Spleen (tissue), 11 donors: Measurements from ENCODE around the gene FAM181B. TPM values are rescaled to one million over a fixed set of nuclear protein-coding genes. Genes with fewer than 3 reads are reported as not detected.

Source experiments
- DNase-seq: peaks from one replicate; pipeline ENCODE4 v3.0.0-alpha.2; 2020
- H3K27ac ChIP-seq, 8 donors: fragments of 200-600 bp; sonication (generic) in 7 of 8; 1 replicate in 4 of 8; 2 replicates in 4 of 8; pipeline versions ENCODE4 v1.5.0 to v1.8.0; 2016 to 2021; ENCODE audit warnings: inconsistent platforms in 4 of 8, mild to moderate bottlenecking in 4 of 8, moderate library complexity in 1 of 8
- H3K27me3 ChIP-seq, 7 donors: fragments of 200-600 bp; sonication (generic) in 6 of 7; replicated peaks in 1 of 7; 1 replicate in 4 of 7; 2 replicates in 3 of 7; pipeline versions ENCODE4 v1.5.0 to v1.8.0; 2016 to 2021; ENCODE audit warnings: inconsistent platforms in 3 of 7, mild to moderate bottlenecking in 1 of 7
- H3K36me3 ChIP-seq, 6 donors: fragments of 200-600 bp; sonication (generic) in 5 of 6; 1 replicate in 4 of 6; 2 replicates in 2 of 6; pipeline versions ENCODE4 v1.5.0 to v1.8.0; 2016 to 2021; ENCODE audit warnings: inconsistent platforms in 2 of 6
- H3K4me1 ChIP-seq, 6 donors: fragments of 200-600 bp; sonication (generic) in 5 of 6; 1 replicate in 3 of 6; 2 replicates in 3 of 6; pipeline versions ENCODE4 v1.5.0 to v1.8.0; 2016 to 2021; ENCODE audit warnings: inconsistent platforms in 3 of 6
- H3K4me3 ChIP-seq, 8 donors: fragments of 200-600 bp; sonication (generic) in 7 of 8; 1 replicate in 4 of 8; 2 replicates in 4 of 8; pipeline versions ENCODE4 v1.5.0 to v1.8.0; 2016 to 2021; ENCODE audit warnings: inconsistent platforms in 4 of 8, mild to moderate bottlenecking in 4 of 8, moderate library complexity in 2 of 8
- H3K9me3 ChIP-seq, 8 donors: fragments of 200-600 bp; sonication (generic) in 7 of 8; 1 replicate in 4 of 8; 2 replicates in 4 of 8; pipeline versions ENCODE4 v1.5.0 to v1.8.0; 2016 to 2021; ENCODE audit warnings: inconsistent platforms in 4 of 8
- POLR2A ChIP-seq, 3 donors: fragments of 450-650 bp; IDR thresholded peaks; one replicate each; pipeline ENCODE4 v1.5.1; 2017; ENCODE audit warnings: antibody characterized with exemption in 3 of 3, mild to moderate bottlenecking in 1 of 3
- POLR2AphosphoS5 ChIP-seq, 3 donors: sonication (generic); formaldehyde crosslinking; IDR thresholded peaks; one replicate each; pipeline ENCODE4 v1.5.1; 2017; ENCODE audit warnings: antibody characterized with exemption in 3 of 3
- WGBS, 5 donors: extraction: QIAGEN DNeasy Blood & Tissue Kit in 3 of 5; methylation state at CpG; one replicate each; pipeline versions ENCODE4 v1.1.5 to v1.1.7; 2013 to 2018; 5-methylcytosine and 5-hydroxymethylcytosine counted together
- intact Hi-C: fragments of 100-400 bp; cut with DNase I; formaldehyde crosslinking; loops from one replicate; pipeline ENCODE4 v1.15.0; 2023; ENCODE audit warnings: low total_unique reads
- polyA plus RNA-seq, 3 donors: library from polyadenylated mRNA; stranded (reverse); fragments of 200-250 nt; gene quantifications; one replicate each; pipeline ENCODE4 v1.2.1, GENCODE V29; 2013
- total RNA-seq, 7 donors: library from RNA; depleted of rRNA in 3 of 7; stranded (reverse); fragments of >200 nt in 3 of 7; fragmentation: NEBNext Ultra II Directional in 4 of 7; extraction: Animal tissue kit (Norgen Biotek cat#: 25700) in 4 of 7; gene quantifications; one replicate each; pipeline versions ENCODE4 v1.1.0 to v1.2.1, GENCODE V29; 2016 to 2021
- TF ChIP-seq, protein P1 (sequence below), 11 experiments: fragments of 200-600 bp in 7 of 11; fragments of 450-650 bp in 4 of 11; sonication (generic) in 4 of 11; IDR thresholded peaks in 8 of 11; conservative IDR thresholded peaks in 3 of 11; 1 replicate in 7 of 11; 2 replicates in 4 of 11; pipeline versions ENCODE4 v1.4.0 to v1.8.0; 2016 to 2021; ENCODE audit warnings: antibody characterized with exemption in 11 of 11, inconsistent platforms in 4 of 11, mild to moderate bottlenecking in 1 of 11
- donor health status: healthy with polysubstance abuse.
- donor health status: DM: no; HTN: no; CAD: no; lungs with moderate emphysema.
- donor health status: DM: no; HTN: no; CAD: no.
- donor health status: Bipolar disorder and iron deficiency.
- donor health status: healthy.
- donor health status: DM: no; HTN: no; CAD: no.
- donor health status: DM: yes; HTN: yes; CAD: no.

FAM181B gene
- total and polyA plus RNA-seq, 10 donors: 0.07 to 0.22 (median 0.09) TPM; not detected in 5

DNA sequence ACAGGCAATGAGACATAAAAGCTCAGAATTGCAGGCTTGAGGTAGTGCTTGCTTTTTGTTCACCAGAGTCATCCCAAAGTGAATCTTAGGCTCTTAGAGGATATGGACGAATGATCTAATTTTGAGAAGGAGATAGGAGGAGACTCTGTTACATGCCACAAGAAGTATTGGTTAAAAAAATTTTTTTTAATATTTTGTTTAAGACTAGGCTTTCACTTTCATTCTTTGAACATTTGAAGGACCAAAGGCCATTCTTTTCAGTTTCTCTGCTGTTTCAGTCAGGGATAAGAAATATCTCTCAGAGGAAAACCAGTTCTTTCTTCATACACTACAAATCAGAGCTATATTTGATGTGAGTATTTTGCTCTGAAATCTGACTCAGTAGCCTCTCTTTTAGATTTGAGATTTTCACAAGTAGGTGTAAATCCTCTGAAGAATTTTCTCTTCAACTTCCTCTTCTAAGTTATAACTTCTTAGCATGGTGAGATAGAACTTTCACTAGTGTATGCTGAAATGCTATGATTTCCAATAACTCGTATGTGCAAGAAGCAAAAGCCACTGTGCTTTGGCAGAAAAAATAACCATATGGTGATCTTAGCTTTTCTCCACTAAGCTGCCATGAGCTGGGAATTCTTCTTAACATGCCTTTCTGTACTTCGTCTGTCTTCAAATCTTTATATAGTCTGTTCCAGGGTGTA, 24.1 kb upstream of the FAM181B start:
- H3K27ac ChIP-seq: peak overlapping the region in 2 of 8 donors; percentile 17 to 26
- H3K9me3 ChIP-seq: no peaks in the 10 kb centered on the region
- DNase-seq: no peak
- intact Hi-C loops: no loop called here
- H3K36me3 ChIP-seq: no peaks in the 10 kb centered on the region
- whole genome bisulfite sequencing, 5 donors: 55 to 78% (median 56%) methylated on average over 3 of the region's 3 CpGs
- TF ChIP-seq POLR2AphosphoS5 (IDR thresholded peaks at IDR 0.05): no peak
- TF ChIP-seq, protein P1, sequence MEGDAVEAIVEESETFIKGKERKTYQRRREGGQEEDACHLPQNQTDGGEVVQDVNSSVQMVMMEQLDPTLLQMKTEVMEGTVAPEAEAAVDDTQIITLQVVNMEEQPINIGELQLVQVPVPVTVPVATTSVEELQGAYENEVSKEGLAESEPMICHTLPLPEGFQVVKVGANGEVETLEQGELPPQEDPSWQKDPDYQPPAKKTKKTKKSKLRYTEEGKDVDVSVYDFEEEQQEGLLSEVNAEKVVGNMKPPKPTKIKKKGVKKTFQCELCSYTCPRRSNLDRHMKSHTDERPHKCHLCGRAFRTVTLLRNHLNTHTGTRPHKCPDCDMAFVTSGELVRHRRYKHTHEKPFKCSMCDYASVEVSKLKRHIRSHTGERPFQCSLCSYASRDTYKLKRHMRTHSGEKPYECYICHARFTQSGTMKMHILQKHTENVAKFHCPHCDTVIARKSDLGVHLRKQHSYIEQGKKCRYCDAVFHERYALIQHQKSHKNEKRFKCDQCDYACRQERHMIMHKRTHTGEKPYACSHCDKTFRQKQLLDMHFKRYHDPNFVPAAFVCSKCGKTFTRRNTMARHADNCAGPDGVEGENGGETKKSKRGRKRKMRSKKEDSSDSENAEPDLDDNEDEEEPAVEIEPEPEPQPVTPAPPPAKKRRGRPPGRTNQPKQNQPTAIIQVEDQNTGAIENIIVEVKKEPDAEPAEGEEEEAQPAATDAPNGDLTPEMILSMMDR (IDR thresholded peaks at IDR 0.05 in 8 of 11, conservative IDR thresholded peaks at IDR 0.05 in 3 of 11): no peak
- no peak for TF ChIP-seq POLR2A (IDR thresholded peaks at IDR 0.05)
- H3K4me1 ChIP-seq: peaks cover 0 to 13% (median 7%) of the 10 kb centered on the region in 6 donors
- H3K27me3 ChIP-seq: no peaks in the 10 kb centered on the region
- no peak overlapping the region for H3K4me3 ChIP-seq

DNA sequence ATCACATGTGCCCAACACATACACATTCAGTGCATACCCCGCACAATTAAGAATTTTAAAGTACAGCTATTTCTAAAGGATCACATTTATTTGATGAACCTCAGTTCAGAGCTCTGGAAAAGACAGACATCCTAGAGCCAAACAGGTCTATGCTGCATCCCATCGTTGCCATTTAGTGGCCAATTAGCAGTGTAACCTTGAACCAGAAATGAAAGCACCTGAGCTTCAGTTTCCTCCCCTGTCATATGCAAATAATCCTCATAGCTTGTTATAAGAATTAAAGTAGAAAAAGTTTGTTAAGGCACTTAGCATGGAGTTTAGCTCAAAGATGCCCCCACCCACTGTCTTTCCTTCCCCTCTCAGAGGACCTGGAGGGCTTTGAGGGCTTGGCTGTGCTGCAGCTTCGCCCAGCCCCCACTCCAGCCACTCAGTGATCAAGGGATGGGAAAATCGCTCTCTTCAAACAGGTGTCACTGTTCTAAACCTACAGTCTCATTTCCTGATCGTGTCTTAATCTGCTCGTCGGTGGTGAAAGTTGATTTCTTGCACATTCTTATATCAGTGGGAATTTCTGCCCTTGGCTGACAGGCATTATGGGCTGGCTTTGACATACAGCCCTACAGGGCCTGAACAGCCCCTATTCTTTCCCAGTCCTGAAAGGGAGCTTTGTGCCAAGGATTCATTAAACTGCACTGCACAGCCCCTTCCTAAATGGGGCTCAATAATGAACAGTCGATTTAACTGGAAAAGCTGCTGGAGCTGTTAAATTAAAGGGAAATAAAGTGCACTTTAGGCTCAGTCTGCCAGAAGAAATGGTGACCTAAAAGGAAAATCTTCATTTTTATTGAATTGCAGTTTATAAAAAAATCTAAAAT, 23.3 kb upstream of the FAM181B start:
- H3K36me3 ChIP-seq: no peaks in the 10 kb centered on the region
- peaks cover 0 to 13% (median 7%) of the 10 kb centered on the region in 6 donors for H3K4me1 ChIP-seq
- H3K9me3 ChIP-seq: no peaks in the 10 kb centered on the region
- H3K27ac ChIP-seq: peak overlapping the region in 3 of 8 donors; percentile 11 to 26 (median 17)
- no peak for DNase-seq
- no peaks in the 10 kb centered on the region for H3K27me3 ChIP-seq
- H3K4me3 ChIP-seq: peak overlapping the region in 1 of 8 donors; percentile 28
- TF ChIP-seq, protein P1 (IDR thresholded peaks at IDR 0.05 in 8 of 11, conservative IDR thresholded peaks at IDR 0.05 in 3 of 11): no peak
- TF ChIP-seq POLR2A (IDR thresholded peaks at IDR 0.05): no peak
- no peak for TF ChIP-seq POLR2AphosphoS5 (IDR thresholded peaks at IDR 0.05)
- intact Hi-C loops: no loop called here
- 67 to 73% (median 68%) methylated on average over 8 of the region's 8 CpGs for WGBS, 5 donors

DNA sequence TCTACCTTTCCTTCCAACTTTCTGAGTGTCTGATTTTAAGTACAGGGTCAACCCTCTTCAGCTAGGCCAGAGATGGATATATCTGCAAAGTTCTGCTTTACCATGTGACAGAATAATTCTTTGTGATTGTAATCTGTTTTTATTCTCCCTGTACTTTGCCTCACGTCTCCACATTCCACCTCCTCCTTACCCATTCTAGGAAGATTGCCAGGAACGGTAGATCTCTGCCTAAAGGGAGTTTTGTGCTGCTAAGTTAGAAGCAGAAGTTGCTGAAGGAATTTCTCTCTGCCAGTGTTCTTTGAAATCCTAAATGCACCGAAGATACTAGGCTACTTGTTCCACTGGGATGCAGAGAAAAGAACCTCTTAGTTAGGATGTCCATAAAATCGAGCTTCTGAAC, 20.7 kb upstream of the FAM181B start:
- 60 to 86% (median 68%) methylated on average over 4 of the region's 4 CpGs for WGBS, 5 donors
- Histone ChIP-seq H3K4me1 (peaks cover 0 to 19% (median 15%) of the 10 kb centered on the region in 6 donors), H3K9me3 (no peaks in the 10 kb centered on the region), H3K36me3 (no peaks in the 10 kb centered on the region), H3K4me3 (no peak overlapping the region), H3K27me3 (no peaks in the 10 kb centered on the region), H3K27ac (no peak overlapping the region)
- no peak for TF ChIP-seq POLR2A (IDR thresholded peaks at IDR 0.05)
- TF ChIP-seq POLR2AphosphoS5 (IDR thresholded peaks at IDR 0.05): no peak
- TF ChIP-seq, protein P1 (IDR thresholded peaks at IDR 0.05 in 8 of 11, conservative IDR thresholded peaks at IDR 0.05 in 3 of 11): no peak
- intact Hi-C loops: no loop called here
- DNase-seq: no peak

DNA sequence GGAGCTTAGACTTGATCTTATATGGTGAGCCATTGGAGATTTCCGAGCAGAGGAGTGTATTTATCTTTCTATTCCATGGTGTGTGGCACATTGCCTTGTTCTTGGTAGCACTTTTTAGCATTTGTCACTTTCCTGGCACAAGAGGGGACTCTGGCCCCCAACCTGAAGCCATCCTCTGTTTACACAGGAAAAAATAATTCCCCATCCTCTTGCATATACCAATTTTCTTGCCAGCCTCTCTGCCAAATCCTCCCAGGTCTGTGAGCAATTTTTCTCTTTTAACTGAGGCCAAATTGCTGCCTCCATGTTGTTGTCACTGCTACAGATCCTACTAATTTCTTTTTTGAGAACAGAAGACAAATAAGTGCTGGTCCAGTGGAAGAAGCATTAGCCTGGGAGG, 20.3 kb upstream of the FAM181B start:
- intact Hi-C loops: no loop called here
- 67 to 88% (median 80%) methylated on average over 1 of the region's 1 CpG for WGBS, 5 donors
- peaks cover 0 to 19% (median 15%) of the 10 kb centered on the region in 6 donors for H3K4me1 ChIP-seq
- H3K9me3 ChIP-seq: no peaks in the 10 kb centered on the region
- H3K4me3 ChIP-seq: no peak overlapping the region
- H3K27me3 ChIP-seq: no peaks in the 10 kb centered on the region
- no peak for DNase-seq
- no peak overlapping the region for H3K27ac ChIP-seq
- H3K36me3 ChIP-seq: no peaks in the 10 kb centered on the region
- TF ChIP-seq POLR2A (IDR thresholded peaks at IDR 0.05): no peak
